RWPE1 (cell line): ENCODE results near the gene TMEM92.
A peak's percentile ranks its signal among the peaks of the same experiment; 100 is the strongest.

Experiments
- CTCF ChIA-PET: fragments of 350-600 bp; sonication (Branson Sonifier 250); formaldehyde crosslinking; extraction: SDS; loops from one replicate; lab custom pipeline; 2021; lab: Yijun Ruan, JAX
- POLR2A ChIA-PET: fragments of 400-600 bp; formaldehyde crosslinking; extraction: SDS; loops from one replicate; lab custom pipeline; 2020; ENCODE audit warnings: antibody characterized with exemption; ENCODE audit not compliant: low non-redundant PET; lab: Yijun Ruan, JAX
- DNase-seq: peaks from one replicate; pipeline ENCODE4 v3.0.0; 2012; ENCODE audit warnings: low spot score
- H3K27ac ChIP-seq: fragments of 450-650 bp; 2 replicates; pipeline ENCODE4 v1.5.1; 2017
- TF ChIP-seq, protein P1 (sequence below): fragments of 450-650 bp; conservative IDR thresholded peaks from 2 replicates; pipeline ENCODE4 v1.5.1; 2017; ENCODE audit warnings: low read depth, mild to moderate bottlenecking

TMEM92 gene

DNA sequence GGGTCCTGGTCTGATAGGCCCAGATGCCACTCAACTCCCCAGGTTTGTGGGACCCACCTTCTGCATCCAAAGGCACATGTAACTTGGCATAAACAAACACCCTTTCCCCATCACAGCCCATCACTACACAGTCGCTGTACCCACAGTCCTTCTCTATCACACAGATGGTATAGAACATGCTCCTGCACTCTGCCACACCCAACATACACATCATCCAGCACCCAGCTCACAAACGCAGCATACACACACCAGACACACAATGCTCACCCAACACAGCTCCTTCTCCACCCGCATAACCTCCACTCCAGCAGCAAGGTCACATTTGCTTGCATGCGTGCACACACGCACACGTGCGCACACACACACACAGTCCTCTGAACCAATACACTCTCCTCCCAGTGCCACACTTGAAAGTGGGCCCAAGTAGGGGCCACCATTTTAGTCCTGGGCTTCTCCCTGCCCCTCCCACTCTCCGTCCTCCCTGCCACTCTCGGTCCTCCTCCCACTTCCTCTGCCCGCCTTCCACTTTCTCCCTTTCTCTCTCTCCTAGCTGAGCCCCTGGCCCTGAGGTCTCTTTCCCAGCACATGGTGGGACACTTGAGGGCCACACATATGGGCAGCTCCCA, 8.5 kb upstream of the TMEM92 start:
- POLR2A ChIA-PET = no interaction called here
- peak overlapping the region; percentile 57 for H3K27ac ChIP-seq
- CTCF ChIA-PET = interaction anchor here (0.8 to 1.3 kb wide), 3 partner anchors 66 to 171 kb away, joined by 3 to 5 read pairs (median 4); no protein-coding TSS in a partner anchor
- TF ChIP-seq, protein P1, sequence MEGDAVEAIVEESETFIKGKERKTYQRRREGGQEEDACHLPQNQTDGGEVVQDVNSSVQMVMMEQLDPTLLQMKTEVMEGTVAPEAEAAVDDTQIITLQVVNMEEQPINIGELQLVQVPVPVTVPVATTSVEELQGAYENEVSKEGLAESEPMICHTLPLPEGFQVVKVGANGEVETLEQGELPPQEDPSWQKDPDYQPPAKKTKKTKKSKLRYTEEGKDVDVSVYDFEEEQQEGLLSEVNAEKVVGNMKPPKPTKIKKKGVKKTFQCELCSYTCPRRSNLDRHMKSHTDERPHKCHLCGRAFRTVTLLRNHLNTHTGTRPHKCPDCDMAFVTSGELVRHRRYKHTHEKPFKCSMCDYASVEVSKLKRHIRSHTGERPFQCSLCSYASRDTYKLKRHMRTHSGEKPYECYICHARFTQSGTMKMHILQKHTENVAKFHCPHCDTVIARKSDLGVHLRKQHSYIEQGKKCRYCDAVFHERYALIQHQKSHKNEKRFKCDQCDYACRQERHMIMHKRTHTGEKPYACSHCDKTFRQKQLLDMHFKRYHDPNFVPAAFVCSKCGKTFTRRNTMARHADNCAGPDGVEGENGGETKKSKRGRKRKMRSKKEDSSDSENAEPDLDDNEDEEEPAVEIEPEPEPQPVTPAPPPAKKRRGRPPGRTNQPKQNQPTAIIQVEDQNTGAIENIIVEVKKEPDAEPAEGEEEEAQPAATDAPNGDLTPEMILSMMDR = no peak
- DNase-seq = no peak

DNA sequence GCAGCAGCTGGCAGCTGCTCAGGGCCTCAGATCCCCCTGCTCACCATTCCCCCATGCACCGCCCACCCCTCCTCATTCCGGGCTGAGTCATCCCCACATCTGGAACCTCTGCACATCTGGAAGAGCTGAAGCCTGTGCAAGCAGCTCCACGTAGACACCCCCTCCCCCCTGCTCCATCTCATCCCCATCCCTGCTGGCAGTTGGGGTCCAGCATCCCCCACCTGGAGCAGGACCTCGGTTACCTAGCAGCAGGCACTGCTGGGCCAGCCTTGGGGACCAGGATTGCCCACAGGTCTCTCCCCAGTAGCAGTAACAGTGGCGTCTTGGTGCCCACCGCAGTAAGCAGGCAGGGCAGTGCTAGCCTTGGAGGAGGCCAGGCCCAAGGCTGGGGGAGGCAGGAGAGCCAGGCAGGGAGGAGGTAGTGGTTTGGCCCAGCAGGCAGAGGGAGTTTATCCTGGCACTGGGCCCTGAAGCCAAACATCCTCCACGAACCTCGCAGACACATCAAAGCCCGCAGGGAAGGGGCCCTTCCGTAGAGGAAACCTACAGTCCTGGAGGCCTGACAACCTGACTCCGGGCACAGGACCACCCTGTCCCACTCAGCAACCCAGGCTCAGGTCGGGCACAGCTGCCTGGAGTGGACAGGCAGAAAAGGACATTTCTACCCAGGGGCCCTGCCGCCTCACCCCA, 7.7 kb upstream of the TMEM92 start:
- POLR2A ChIA-PET = no interaction called here
- H3K27ac ChIP-seq = peak overlapping the region; percentile 57

DNA sequence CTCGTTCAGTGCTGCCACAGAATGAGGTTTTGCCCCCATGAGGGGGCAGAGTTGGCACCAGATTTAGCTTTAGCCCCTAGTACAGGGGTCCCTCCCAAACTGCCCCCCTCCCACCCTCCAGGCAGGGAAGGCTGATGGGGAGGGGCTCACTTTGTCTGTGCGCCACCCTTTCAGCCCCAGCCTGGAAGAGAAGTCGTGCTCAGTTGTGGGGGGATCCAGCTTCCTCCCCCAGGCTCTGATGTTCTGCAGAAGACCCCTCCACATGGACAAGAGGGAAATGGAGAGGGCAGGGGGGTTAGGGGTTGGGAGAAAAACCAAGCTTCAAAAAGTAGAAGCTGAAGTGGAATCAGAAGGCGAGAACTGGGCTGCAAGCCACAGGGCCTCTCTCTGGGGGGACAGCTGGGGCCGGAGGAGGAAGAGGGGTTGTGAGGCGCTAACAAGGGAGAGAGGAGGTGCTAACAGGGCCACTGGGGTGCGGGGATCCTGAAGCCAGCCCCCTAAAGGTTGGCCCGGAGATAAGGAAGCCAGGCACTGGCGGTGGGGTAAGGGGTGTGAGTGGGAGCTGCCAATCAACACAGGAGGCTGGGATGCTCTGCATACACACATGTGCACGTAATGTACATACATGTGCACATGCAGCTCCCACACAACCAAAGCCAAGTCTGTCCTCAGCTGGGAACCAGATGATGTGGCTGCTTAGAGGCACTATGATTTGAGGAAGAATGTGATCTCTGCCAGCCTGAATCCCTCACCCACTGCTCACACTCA, 7.0 kb upstream of the TMEM92 start:
- CTCF ChIA-PET = interaction anchor here (0.6 to 1.8 kb wide), 6 partner anchors 18 to 206 kb away, joined by 3 to 15 read pairs (median 5); partner anchors contain the start of gene COL1A1
- POLR2A ChIA-PET = no interaction called here

More for the DNA sequence above, 7.7 kb upstream of the TMEM92 start:
- no peak for DNase-seq
- TF ChIP-seq, protein P1 = no peak
- CTCF ChIA-PET = interaction anchor here (0.7 to 1.3 kb wide), 4 partner anchors 48 to 172 kb away, joined by 3 to 5 read pairs (median 4); no protein-coding TSS in a partner anchor

DNA sequence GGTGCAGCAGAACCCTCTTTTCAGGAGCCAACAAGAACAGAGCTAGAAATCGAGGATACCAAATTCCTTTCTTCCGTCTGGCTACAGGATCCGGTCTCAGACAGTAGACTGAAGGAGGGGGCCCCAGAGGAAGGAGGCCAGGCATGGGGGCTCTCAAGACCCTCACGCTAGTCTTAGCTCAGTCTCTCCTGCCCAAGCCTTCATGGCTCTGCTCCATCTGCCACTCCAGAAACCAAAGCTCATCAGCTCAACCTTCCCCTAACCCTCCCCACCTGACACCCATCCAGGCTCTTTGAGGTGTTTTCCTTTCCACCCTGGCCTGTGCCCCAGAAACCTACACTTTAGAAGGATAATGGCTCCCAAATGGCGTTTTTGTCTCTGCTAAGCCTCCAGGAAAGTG, 6.2 kb upstream of the TMEM92 start:
- ChIA-PET POLR2A (no interaction called here), CTCF (interaction anchor here (1.1 to 1.8 kb wide), 3 partner anchors 17 to 67 kb away, joined by 3 to 15 read pairs (median 6); partner anchors contain the start of gene COL1A1)
- no peak for DNase-seq
- TF ChIP-seq, protein P1 = no peak
- no peak overlapping the region for H3K27ac ChIP-seq

More for the DNA sequence above, 7.0 kb upstream of the TMEM92 start:
- TF ChIP-seq, protein P1 = no peak
- no peak for DNase-seq
- H3K27ac ChIP-seq = peak overlapping the region; percentile 57

DNA sequence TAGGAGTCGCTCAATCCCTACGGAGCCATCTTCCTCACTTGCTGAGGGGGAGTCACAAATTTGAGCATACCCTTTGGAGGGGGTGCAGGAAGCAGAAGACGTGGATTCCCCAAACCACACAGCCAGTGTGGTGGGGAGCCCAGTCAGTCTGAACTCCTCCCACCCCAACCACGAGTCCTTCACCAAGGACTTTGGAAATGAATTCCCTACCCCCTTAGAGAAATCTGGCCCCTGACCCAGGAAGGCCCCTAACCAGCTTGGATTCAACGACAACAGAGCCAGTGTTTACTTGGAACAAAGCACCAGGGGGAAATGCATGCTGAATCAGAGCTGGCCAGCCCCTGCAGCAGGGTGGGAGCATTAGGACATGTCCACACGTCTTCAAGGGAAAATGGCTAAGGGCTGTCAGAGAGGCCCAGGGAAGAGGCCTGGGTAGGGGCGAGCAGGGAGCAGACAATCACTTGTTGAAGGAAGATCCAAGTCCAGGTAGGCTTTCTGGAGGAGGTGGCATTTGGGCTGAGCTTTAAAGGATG, 5.5 kb upstream of the TMEM92 start:
- TF ChIP-seq, protein P1 = no peak
- no peak overlapping the region for H3K27ac ChIP-seq
- no peak for DNase-seq
- ChIA-PET CTCF (interaction anchor here (0.6 to 1.8 kb wide), 6 partner anchors 9 to 357 kb away, joined by 3 to 15 read pairs (median 4); partner anchors contain the start of gene COL1A1), POLR2A (interaction anchor here (0.5 kb wide), 1 partner anchor 22 kb away, joined by 4 read pairs; no protein-coding TSS in a partner anchor)
